ENCODE data around the gene ARL4C.
A peak's percentile ranks its signal among the peaks of the same experiment; 100 is the strongest.
"Not testable (repeated sequence)": the region's sequence is repeated elsewhere in the genome, so short reads cannot be mapped to it uniquely, and the experiment has no call there.

The ARL4C gene

DNA sequence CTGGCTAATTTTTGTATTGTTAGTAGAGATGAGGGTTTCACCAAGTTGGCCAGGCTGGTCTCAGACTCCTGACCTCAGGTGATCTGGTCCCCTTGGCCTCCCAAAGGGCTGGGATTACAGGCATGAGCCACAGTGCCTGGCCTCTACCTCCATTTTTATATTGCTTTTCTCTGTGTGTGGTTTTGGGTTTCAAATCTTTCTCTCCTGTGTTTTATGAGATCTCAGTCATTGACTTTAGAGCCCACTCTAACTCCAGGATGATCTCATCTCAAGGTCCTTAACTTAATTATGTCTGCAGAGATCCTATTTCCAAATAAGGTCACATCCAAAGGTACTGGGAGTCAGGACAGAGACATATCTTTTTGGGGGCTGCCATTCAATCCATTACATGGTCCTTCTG is 24.7 kb downstream of the ARL4C start:
- DNase-seq: no peak

- DNase-seq: no peak
Observed at GRCh38 chr2:234469972-234470371, 26.9 kb downstream of the ARL4C start.

- DNase-seq: no peak
Observed at GRCh38 chr2:234469251-234469845, 27.5 kb downstream of the ARL4C start.

- peak in 6 of 14 donors; percentile 9 to 83 (median 18) for DNase-seq
Observed at GRCh38 chr2:234468503-234468902, 28.4 kb downstream of the ARL4C start.

DNA sequence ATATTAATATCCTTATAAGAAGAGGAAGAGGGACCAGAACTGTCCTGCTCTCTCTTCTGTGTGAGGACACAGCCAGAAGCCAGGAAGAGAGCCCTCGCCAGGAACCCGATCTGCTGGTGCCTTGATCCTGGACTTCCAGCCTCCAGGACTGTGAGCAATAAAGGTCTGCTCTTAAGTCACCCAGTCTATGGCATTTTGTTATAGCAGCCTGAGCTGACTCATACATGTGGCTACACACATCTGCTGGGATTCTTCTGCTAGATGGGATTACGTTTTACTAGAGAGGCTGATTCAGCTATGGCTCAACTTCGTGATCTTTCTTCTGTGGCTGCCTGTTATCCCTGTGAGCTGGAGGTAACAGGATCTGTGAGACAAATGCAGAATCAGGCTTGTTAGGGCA is 29.6 kb downstream of the ARL4C start:
- no peak for DNase-seq

DNA sequence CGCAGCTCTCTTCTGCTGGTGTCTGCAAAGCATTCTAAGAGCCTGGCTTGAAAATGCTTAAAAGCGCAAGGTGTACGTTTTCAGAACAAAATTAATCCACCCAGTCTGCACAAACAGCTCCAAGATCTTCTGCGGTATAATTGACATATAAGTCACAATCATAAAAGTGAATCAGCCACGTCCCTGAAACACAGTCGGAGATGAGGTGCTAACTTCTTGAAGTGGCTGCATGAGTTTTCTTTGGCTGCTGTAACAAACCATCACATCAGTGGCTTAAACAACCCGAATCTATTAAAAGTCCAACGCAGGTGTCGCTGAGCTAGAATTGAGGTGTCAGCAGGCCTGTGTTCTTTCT is 32.6 kb downstream of the ARL4C start:
- no peak for DNase-seq

GRCh38 chr2:234463626-234464290 is 33.1 kb downstream of the ARL4C start:
- DNase-seq: no peak

GRCh38 chr2:234462218-234462992 is 34.5 kb downstream of the ARL4C start:
- DNase-seq: no peak

DNA sequence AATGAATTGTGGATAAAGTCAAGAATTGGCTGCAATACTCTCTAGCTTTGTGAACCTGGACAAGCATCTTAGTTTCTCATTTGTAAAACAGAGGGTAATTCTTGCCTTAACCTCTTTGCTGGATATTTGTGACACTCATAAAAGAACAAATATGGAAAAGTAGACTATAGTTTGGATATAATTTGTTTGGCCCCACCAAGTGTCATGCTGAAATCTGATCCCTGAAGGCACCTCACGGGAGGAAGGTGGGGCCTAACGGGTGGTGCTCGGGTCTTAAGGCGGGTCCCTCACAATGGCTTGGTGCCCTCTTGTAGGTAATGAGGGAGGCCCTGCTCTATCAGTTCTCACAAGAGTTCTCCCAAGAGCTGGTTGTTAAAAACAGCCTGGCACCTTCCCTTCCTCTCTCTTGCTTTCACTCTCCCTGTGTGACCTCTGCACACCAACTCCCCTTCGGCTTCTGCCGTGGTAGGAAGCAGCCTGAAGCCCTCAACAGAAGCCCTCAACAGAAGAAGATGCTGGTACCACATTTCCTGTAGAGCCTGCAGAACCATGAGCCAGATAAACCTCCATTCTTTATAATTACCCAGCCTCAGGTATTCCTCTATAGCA is 37.4 kb downstream of the ARL4C start:
- no peak for DNase-seq

- no peak for DNase-seq
Observed at GRCh38 chr2:234458466-234458865, 38.4 kb downstream of the ARL4C start.

DNA sequence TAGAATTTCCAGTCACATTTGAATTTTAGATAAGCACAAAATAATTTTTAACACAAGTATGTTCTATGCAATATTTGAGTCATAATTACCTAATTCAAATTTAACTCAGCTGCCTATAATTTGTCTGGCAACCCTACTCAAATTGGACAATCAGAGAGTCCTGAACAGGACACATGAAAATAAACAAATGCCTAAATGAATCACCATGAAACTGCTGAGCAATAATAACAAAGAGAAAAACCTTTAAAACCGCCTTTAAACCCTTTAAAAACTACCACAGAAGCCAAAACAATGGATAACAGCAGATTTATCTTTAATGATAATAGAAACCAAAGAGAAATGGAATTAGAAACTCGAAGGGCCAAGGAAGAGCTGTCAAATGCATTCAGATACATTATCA is 39.5 kb downstream of the ARL4C start:
- no peak for DNase-seq

DNA sequence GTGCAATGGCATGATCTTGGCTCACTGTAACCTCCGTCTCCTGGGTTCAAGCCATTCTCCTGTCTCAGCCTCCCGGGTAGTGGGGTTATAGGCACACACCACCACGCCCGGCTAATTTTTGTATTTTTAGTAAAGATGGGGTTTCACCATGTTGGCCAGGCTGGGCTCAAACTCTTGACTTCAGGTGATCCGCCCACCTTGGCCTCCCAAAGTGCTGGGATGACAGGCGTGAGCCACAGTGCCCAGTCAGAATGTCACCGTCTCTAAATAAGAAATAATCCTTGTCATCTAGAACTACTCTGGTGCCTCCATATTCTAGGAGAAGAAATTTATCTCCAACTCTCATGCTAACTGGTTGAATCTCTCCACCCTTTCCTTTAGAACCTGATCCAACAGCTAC is 41.6 kb downstream of the ARL4C start:
- DNase-seq: not testable (repeated sequence)

GRCh38 chr2:234454433-234454832 is 42.4 kb downstream of the ARL4C start:
- no peak for DNase-seq

- DNase-seq: no peak
Observed at GRCh38 chr2:234453216-234453615, 43.7 kb downstream of the ARL4C start.

GRCh38 chr2:234451852-234452625 is 44.8 kb downstream of the ARL4C start:
- DNase-seq: no peak

DNA sequence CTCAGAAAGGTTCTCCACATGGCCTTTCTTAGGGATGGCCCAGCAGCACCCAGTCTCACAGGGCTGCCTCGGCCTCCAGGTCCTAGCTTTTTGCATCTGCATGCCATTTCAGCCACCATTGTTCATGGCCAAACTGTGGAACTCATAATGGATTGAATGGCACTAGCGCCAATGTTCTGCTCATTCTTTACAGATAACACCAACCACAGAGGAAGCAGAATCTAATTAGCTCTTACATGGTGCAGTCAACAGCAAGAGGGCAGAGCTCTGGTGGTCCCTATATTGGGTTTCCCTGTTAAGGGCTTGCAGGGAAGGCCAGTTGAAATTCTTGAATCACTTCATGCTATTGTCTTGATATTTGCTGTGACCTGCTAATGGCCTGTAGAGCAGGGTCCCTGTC is 45.6 kb downstream of the ARL4C start:
- DNase-seq: no peak

DNA sequence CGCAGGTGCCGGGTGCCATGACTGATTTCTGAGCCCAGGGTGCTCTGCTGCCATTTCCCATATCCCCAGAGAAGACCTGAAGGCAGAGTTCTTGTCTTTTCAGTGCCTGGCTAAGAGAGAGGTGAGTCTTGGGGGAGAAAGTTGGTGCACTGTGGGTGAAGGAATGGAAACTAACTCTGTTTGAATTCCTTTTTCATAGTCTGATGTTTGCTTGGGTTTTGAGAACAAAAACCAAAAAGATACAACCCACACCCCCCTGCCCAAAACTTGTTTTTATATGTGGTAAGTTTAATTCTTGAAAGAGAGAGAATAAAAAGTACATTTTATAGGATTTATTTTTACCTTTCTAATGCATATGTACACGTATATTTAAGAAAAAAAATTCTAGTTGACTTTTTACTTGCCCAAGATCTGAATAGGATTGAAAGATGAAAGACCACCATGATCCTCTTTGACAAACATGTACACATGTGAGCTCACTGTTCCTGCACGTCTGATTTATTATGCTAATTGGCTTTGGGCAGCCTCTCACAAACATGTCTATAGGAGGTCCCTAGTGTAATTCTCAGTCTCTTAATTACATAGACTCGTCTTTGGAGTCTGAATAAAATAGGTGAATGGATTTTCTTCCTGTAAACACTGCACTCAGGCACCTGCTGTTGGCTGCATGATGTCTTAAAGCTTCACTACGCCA is 46.3 kb downstream of the ARL4C start:
- no peak for DNase-seq

GRCh38 chr2:234448506-234449184 is 48.2 kb downstream of the ARL4C start:
- no peak for DNase-seq

DNA sequence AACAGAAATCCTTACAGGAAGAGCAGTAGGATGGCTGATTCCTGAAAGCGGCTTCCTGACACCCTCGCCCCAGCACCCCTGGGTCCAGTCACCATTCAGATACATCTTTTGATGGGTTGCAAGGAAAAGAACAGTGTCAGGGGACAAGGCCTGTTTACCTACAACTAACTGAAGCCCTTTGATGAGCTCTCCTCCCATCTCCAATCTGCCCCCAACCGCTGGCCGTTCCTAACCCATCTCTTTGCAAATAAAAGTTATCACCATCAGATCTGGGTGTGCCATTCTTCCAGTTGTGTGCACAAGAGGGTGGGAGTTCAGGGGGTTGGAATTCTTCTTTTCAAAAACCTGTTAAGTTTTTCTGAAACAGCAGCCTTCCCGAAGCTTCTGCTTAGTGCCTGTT is 48.9 kb downstream of the ARL4C start:
- no peak for DNase-seq

DNA sequence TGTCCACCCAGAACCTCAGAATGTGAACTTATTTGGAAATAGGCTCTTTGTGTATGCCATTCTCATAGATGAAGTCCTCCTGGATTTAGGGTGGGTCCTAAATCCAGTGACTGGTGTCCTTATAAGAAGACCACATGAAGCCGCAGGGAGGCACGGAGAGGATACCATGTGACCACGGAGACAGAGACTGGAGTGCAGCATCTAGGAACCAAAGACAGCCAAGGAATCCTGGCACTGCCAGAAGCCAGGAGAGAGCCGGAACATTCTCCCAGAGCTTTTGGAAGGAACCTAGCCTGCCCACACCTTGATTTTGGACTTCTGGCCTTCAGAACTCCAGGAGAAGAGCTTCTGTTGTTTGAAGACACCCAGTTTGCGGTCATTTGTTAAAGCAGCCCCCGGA is 49.7 kb downstream of the ARL4C start:
- DNase-seq: no peak

DNA sequence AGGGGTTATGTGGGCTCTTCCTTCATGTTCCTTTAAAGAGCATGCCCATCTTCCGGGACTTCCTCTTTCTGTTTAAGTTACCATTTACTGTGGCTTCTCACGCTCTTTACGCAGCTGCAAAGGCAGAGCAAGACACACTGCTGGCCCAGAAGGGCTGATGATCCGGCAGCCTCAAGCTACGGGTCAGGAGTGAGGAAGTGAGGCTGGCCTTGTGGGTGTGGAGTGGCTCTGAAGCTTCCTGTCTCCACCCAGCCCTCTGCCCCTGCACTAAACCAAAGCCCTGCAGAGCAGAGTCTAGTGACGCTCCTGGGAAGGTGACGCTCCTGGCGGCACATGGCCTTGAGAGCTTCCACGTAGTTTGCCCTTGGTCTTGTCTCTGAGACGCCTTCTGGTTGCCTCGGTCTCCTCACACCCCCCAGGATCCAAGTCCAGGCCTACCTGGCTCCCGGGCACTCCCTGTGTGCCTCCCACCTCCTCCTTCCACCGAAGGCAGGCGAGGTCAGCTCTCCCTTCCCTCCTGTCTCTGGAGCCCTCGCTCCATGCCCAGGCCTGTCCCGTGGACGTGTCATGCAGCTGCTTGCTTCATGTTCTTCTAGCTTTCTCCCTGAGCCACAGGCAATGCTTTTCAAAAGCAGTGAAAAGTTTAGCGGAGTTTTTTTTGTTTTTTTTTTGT is 50.3 kb downstream of the ARL4C start:
- DNase-seq: peak in 8 of 14 donors; percentile 11 to 47 (median 23)

Data from C1 segment of cervical spinal cord (tissue), 14 donors.